DMS153 treated with DMSO at 0.1 percent for 48 hours (cell line): ENCODE data around the gene NFS1.
"Not testable (repeated sequence)": the region's sequence is repeated elsewhere in the genome, so short reads cannot be mapped to it uniquely, and the experiment has no call there.

Experiments used
- DNase-seq: peaks from one replicate; lab custom pipeline; 2025; ENCODE audit not compliant: unreplicated experiment; lab: John Stamatoyannopoulos, UW

NFS1 gene

DNA sequence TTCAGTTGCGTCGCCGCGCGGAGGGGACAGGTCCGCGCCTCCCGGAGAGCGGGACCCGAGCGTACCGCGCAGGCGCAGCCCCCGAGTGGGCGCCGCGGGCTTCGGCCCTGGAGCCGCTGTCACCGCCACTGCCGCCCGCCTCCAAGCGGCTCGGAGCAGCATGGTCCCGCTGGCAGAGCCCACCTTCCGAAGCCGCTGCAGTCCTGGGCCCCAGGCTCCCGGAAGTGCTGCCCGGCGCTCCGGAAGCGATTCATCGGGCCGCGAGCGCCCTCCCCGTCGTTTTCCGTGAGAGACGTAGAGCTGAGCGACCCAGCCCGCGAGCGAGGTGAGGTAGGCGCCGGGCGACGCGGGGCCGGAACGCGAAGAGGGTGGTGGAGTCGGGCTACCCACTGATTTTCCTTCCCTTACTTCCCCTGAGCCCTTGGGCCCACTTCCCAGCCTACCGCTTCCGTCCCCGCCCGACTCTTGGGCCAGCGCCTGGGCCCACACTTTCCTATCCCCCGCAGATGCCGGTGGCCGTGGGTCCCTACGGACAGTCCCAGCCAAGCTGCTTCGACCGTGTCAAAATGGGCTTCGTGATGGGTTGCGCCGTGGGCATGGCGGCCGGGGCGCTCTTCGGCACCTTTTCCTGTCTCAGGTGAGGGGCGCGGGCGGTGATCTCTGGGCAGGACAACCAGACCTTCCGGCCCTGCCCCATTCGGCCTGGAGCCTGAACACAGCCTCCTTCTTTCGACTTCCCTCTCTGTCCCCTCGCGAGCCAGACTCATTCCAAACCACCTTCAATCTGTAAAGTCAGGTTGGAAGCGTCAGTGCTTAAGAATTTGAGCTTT lies at the start of gene NFS1, which contains the start of gene ROMO1:
TSS of gene NFS1 (minus strand) at position 226 of the 830 bp plus-strand sequence. CDS start at position 162, 64 bp downstream.
TSS of gene ROMO1 (plus strand) at position 279 of the 830 bp plus-strand sequence. CDS start at position 507, 228 bp downstream.
- peak; percentile 43 for DNase-seq

DNA sequence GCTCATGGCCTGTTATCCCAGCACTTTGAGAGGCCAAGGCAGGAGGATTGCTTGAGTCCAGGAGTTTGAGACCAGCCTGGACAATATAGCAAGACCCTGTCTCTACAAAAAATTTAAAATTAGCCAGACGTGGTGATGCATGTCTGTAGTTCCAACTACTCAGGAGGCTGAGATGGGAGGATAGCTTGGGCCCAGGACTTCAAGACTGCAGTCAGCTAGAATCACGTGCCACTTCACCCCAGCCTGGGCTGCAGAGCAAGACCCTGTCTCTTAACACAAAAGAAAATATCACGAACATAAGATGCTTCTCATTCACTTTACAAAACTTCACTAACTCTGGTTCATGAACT lies 45.3 kb upstream of the NFS1 start:
- not testable (repeated sequence) for DNase-seq

GRCh38 chr20:35743693-35744491 lies 44.7 kb upstream of the NFS1 start:
- DNase-seq: no peak

- DNase-seq: peak; percentile 7
Observed at GRCh38 chr20:35742741-35743523, 43.8 kb upstream of the NFS1 start.

GRCh38 chr20:35741892-35742740 lies 43.0 kb upstream of the NFS1 start, which contains the start of gene RBM39:
Gene RBM39, minus strand, starts transcription at chr20:35742260. Its CDS starts 1,386 bp downstream, at chr20:35740874.
- DNase-seq: peak; percentile 100

DNA sequence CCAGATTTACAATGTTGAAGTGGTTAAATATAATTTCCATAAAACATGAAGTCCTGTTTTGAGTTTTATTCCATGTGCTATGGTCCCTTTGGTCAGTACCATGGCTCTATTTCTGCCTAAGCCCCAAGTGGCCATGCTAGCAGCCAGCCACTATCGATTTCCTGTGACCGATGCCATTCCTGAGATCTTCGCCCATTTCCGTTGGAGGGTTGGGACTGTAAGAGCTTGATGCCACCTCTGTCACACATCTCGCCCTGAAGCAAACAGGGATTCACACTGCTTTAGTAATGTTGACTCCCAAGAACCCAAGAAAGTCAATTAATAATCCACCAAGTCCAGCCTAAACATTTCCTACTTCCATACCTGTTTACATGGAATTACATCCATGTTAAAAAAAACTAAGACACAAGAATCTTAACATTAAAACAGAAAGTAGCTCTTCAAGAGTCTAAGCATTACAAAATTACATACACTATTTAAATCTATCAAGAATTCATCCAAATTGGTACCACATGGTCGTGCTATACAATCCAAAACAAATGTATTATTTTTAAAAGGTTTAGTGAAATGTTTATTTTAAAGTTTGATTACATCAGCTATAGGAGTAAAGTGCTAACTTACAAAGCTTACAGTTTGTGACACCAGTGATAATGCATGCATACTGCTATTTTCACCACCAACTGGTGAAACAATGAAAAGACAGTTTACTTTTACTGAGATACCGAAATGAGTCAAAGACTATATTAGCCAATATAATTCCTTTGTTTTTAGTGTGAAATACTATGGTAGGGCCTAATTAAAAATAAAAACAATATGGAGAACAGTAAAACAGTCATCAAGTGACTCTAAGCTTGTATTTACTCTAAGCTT lies 40.4 kb upstream of the NFS1 start:
- DNase-seq: no peak

DNA sequence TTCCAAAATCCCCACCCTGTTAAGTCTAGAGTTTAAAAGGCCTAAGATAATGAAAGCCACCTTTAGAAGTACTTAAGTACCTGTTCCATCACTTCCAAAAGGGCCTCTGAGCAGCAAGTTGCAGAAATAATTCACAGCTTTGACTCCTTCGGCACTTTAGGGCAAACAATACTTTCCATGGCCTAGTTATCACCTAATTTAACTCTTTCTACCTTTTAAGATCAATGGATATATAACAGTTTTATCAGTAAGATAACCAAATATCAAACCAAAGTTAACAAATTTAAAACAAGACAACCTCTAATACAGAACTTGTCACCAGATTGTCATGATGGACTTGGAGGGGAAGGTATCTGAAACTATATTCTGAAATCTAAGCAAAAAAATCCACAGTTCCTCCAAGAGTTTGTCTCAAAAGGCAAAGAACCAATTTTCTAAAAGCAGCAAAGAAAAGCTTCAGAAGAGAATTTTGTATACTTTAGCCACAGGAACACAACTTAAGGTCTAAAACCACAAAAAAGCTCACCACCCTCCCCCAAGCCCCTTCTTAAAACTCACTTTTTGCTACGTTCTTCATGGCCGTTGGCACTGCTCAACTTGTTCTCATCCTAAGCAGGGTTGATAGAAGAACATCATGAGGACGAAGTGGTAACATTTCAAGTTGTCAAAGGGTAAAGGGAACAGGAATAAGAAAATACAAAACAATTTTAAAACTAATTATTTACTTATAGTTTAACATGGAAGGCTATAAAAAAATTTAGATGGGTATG lies 39.4 kb upstream of the NFS1 start:
- no peak for DNase-seq

DNA sequence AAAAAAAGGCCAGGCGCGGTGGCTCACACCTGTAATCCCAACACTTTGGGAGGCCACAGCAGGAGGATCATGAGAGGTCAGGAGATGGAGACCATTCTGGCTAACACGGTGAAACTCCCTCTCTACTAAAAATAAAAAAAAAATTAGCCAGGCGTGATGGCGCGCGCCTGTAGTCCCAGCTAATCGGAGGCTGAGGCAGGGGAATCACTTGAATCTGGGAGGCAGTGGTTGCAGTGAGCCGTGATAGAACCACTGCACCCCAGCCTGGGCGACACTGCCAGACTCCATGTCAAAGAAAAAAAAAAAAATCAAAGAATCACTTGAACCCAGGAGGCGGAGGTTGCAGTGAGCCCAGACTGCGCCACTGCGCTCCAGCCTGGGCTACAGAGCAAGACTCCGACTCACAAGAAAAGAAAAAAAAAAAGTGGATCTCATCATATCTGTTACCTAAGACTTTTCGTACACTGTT lies 38.7 kb upstream of the NFS1 start:
- no peak for DNase-seq

- DNase-seq: no peak
Observed at GRCh38 chr20:35735826-35736470, 36.8 kb upstream of the NFS1 start.

GRCh38 chr20:35734777-35735649 lies 35.9 kb upstream of the NFS1 start:
- no peak for DNase-seq

GRCh38 chr20:35734374-35734773 lies 35.2 kb upstream of the NFS1 start:
- no peak for DNase-seq

- DNase-seq: no peak
Observed at GRCh38 chr20:35732644-35732982, 33.5 kb upstream of the NFS1 start.

GRCh38 chr20:35731862-35732643 lies 32.9 kb upstream of the NFS1 start:
- DNase-seq: no peak

GRCh38 chr20:35731469-35731788 lies 32.3 kb upstream of the NFS1 start:
- no peak for DNase-seq

- DNase-seq: no peak
Observed at GRCh38 chr20:35730583-35731468, 31.7 kb upstream of the NFS1 start.
